GM19240 (cell line): ENCODE results near the gene P4HTM.
A peak's percentile ranks its signal among the peaks of the same experiment; 100 is the strongest.

Experiments used
- DNase-seq: peaks from one replicate; pipeline ENCODE4 v3.0.0; 2011; ENCODE audit warnings: low spot score; ENCODE audit not compliant: insufficient read length

P4HTM gene, protein sequence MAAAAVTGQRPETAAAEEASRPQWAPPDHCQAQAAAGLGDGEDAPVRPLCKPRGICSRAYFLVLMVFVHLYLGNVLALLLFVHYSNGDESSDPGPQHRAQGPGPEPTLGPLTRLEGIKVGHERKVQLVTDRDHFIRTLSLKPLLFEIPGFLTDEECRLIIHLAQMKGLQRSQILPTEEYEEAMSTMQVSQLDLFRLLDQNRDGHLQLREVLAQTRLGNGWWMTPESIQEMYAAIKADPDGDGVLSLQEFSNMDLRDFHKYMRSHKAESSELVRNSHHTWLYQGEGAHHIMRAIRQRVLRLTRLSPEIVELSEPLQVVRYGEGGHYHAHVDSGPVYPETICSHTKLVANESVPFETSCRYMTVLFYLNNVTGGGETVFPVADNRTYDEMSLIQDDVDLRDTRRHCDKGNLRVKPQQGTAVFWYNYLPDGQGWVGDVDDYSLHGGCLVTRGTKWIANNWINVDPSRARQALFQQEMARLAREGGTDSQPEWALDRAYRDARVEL

GRCh38 chr3:48989796-48990635, at the start of gene P4HTM:
P4HTM (plus strand) TSS chr3:48990241; CDS start chr3:48990257, 16 bp downstream.
- DNase-seq: no peak

DNA sequence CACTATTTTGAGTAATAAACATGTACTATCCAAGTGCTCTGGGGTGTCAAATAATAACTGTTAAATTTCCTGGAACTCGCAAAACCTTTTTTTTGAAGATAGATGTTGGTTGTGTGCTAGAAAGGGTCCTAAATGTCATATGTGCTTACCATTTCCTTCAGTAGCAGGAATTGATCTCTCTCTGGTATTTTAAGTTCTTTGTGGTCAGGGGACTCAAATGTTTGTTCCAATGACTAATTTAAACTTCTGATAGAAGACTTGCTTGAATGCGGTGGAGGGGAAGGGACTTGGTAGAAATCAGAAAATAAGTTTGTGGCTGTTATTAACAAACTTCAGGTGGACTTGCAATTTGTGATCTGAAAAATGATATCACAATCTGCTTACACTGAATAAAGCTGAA, 44.6 kb upstream of the P4HTM start:
- no peak for DNase-seq

GRCh38 chr3:48945891-48946549, 44.0 kb upstream of the P4HTM start:
- no peak for DNase-seq

DNA sequence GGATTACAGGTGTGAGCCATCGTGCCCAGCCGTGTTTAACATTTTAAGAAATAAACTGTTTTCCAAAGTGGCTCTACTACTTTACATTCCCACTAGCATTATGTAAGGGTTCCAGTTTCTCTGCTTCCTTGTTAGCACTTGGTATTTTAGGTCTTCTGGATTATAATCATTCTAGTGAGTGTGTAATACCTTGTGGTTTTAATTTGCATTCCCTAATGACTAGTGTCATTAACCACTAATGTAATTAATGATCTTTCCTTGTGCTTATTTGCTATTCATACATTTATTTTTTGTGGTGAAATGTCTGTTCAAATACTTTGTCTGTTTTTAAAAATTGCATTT, 40.7 kb upstream of the P4HTM start:
- no peak for DNase-seq

GRCh38 chr3:48950051-48950450, 40.0 kb upstream of the P4HTM start:
- DNase-seq: no peak

DNA sequence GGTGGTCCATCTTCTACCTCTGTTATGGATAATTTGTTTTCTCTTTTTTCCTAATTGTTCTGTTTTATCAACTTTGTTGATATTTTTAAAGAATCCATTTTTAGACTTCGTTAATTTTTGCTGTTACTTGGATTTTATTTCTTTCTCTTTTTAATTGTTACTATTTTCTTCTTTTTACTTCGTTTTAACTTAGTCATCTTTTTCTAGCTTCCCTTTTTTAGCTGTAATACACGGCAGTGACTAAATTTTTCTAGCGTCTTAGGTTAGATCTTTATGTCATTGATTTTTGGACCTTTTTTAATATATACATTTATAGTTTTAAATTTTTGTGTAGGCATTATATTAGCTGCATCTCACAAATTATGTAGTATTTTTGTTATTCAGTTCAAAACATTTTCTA, 38.3 kb upstream of the P4HTM start:
- DNase-seq: no peak

GRCh38 chr3:48952510-48953118, 37.4 kb upstream of the P4HTM start:
- no peak for DNase-seq

GRCh38 chr3:48957006-48957705, 32.9 kb upstream of the P4HTM start:
- DNase-seq: no peak

DNA sequence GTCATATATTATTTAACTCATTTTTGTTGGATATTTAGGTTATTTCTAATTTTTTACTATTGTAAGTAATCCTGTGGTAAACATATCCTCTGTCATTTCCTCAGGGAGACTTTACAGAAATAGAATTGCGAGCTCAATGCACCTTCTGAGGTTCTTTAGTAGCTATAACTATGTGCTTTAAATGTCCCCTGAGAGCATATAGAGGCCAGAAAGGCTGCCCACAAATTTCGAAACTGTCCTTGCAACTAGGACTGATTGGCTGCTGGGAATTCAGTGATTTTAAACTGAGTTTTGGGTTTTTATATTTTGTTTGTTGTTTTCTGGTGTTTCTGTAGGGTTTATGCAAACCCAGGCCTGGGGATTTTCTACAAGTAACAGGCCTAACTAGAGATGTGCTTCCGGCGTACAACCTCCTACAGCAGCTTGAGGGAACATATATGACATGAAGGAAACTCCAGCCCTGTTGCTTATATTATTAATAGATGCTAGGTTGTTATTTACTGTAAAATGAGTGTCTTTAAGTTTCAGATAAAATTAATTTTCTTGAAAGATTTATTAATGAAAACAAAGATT, 29.1 kb upstream of the P4HTM start:
- peak; percentile 12 for DNase-seq

DNA sequence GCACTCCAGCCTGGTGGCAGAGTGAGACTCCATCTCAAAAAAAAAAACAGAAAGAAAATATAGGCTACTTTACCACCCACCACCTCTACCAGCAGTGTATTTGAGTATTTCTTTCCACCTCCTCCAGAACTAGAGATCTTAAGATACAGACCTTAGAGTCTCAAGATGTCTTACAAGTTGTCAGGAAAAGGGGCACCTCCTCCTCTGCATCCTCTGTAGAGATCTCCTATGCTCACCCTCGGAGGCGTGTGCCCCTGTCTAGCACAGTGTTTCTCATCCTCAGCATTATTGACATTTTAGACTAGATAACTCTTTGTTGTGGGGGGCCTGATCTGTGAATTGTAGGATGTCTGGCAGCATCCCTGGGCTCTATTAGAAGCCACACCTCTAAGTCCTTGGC, 27.7 kb upstream of the P4HTM start:
- DNase-seq: no peak

DNA sequence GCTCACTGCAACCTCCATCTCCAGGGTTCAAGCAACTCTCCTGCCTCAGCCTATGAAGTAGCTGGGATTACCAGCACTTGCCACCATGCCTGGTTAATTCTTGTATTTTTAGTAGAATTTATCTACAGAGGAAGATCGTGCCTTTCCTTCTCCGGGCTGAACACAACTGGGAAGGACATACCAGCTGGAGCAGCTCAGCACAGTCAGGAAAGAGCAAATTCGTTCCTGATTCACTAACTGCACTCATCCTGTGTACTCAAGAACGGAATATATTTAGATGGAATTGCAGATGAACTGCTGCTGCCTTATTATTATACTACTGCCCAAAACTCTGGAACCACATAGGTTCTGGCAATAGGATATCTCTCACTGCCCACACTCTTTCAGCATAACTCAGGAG, 27.1 kb upstream of the P4HTM start:
- no peak for DNase-seq

DNA sequence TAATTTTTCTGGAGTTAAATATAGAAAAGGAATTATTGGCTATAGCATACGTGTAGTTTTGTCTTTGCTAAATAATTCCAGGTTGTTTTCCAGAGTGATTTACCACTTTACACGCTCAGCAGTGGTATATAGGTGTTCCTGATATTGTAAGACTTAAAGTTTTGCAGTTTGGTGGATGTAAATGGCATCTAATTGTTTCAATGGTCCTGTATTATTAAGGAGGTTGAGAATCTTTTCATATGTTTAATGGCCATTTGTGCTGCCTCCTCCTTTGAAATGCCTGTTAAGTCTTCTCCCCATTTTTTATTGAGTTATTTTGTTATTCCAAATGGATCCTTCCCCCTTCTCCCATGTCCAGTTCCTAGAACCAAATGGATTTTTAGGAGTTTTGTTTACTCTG, 26.4 kb upstream of the P4HTM start:
- no peak for DNase-seq

DNA sequence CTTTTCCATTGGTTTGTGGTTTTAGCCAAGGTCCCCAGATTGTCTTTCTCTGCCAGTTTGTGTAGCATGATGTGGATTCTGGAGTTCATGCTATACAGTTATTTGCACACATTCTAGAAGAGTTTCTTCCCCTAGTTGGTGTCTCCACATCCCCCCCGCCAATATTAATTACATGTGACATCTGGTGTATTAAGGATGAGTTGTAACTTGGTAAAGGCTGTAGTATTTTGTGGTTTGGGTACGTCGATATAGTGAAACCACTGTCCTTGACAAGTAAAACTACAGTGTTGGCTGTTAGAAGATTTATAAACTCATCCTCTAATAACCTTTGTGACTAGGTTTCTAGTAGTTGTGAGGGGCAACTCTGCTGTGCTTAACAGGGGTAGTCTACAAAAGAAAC, 23.7 kb upstream of the P4HTM start:
- DNase-seq: no peak

DNA sequence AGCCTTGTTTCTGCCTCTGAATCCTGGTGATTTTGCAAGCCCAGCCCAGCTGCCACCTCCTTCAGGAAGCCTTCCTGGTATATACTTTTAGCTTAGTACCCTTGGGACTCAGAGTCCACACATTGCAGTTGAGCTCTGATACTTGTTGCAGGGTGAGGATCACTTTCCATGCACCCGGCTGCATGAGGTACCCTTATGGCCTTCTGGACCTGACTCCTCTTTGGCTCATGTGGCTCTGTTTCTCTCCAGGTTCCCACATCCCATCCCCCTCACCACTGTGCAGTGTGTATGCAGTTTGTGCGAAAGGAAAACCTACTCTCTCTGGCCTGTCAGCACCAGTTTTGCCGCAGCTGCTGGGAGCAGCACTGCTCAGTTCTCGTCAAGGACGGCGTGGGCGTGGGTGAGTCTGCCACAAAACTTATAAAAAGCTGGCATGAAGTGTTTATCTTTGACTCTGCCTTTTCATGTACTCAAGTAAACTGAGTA, 23.1 kb upstream of the P4HTM start:
- DNase-seq: no peak

DNA sequence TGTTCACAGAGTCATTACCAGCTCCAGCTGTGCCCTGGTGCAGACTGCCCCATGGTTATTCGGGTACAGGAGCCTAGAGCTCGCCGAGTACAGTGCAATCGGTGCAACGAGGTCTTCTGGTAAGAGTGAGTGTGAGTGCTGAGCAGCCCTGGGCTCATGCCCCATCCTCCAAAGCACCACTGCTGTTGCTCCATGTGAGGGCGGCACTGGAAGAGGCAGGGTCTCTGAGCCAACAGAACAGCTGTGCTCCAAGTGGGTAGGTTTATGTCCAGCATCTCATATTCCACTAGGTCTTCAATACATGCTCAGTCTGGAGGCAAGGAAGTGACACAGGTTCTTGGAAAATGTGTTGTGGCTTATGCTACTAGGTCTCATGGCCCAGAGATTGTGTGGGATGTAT, 19.5 kb upstream of the P4HTM start:
- DNase-seq: no peak

DNA sequence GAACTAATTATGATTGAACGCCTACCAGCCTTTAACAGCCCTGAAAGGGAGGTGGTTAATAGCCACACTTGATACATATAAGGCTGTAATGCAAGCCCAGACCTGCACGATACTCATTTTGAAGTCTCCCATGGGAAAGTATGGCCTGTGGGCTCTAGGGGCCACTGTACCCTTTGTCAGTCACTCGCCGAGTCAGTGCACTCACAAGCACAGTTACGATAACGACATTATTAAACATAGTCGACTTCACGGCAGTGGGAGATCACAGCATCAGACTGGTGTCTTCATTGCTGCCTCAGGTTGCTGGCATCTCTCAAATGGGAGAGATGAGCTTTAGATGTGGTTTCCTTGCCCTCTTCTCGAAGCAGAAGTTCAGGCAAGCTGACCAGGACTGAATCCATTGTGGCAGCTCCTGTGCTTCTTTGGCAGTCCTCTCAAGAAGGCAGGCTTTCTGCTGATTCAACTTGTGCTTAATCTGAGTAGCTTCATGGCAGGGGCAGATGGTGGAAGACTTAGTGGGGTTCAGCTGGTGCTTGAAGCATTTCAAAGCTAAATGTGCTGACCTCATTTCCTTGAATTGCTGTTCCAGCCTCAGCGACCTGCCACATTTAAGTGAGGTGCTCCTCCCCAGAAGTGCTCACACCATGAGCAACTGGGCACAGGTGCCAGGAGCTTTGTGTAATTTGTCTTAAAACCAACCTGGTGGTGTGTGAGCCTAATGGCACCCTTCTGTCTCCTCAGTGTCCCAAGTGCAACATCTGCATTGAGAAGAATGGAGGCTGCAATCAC, 15.8 kb upstream of the P4HTM start:
- DNase-seq: no peak

DNA sequence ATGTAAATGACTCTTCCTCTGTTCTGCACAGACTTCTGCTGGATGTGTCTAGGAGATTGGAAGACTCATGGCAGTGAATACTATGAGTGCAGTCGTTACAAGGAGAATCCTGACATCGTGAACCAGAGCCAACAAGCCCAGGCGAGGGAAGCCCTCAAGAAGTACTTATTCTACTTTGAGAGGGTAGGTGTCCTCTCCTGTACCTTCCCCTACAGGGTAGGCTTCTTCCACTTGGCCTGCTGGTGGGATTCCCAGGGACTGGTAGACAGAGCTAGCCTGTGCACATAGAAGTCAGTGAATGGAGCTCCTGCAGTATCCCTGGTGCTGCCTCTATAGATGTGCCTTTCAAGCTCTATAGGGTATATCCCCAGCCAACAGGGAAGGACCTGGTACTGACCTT, 10.6 kb upstream of the P4HTM start:
- no peak for DNase-seq

- no peak for DNase-seq
These were observed 9.7 kb upstream of the P4HTM start for GRCh38 chr3:48980295-48980694.

GRCh38 chr3:48982016-48982415, 8.0 kb upstream of the P4HTM start:
- DNase-seq: no peak

DNA sequence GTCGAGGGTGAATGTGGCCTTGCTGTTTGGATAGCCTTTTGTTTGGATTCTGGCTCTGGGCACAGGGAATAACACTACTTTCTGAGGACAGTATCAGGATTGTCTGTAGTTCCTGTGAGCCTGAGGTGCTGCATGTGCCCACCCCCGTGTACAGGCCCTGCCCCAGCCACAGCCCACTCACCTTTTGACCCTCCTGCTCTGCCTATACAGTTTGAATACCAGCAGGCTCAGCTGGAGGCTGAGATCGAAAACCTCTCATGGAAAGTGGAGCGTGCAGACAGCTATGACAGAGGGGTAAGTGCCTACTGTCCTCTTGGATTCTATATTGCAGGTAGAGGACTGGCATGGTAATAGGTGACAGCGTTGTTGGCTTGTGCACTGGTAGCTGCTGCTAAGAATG, 7.4 kb upstream of the P4HTM start:
- DNase-seq: no peak
